GM12878 (cell line): ENCODE measurements around the gene BICDL2. TPM values are rescaled to one million over a fixed set of nuclear protein-coding genes. Genes with fewer than 3 reads are reported as not detected.

ENCODE experiments used
- ATAC-seq: fragments of 200-7000 bp; cut with Tn5 transposase; 3 replicates; pipeline ENCODE4 v1.9.1; 2020; ENCODE audit warnings: mild to moderate bottlenecking, moderate library complexity
- BruUV-seq: library from RNA; stranded (reverse); fragments of 400-500 nt; replicated peaks from 2 replicates; lab custom pipeline; 2021; lab: Mats Ljungman, UMichigan
- CTCF ChIA-PET: fragments of 300-600 bp; sonication (Branson Sonifier 250); formaldehyde crosslinking; extraction: SDS; loops from one replicate; lab custom pipeline; 2021; ENCODE audit warnings: inconsistent platforms; lab: Yijun Ruan, JAX
- POLR2A ChIA-PET: fragments of 350-600 bp; formaldehyde crosslinking; extraction: SDS; loops from one replicate; lab custom pipeline; 2021; ENCODE audit warnings: inconsistent platforms; lab: Charles Lee
- RAD21 ChIA-PET: fragments of 300-600 bp; sonication (Branson Sonifier 250); formaldehyde crosslinking; loops from one replicate; lab custom pipeline; 2023; ENCODE audit warnings: antibody characterized with exemption; ENCODE audit not compliant: unreplicated experiment; lab: Charles Lee
- SMC1A ChIA-PET: fragments of 300-600 bp; sonication (Branson Sonifier 250); formaldehyde crosslinking; loops from one replicate; lab custom pipeline; 2023; ENCODE audit not compliant: unreplicated experiment, uncharacterized antibody; lab: Charles Lee
- DNase-seq: peaks from one replicate; pipeline ENCODE4 v3.0.0-alpha.2; 2011; ENCODE audit warnings: low read depth, low spot score
- FAIRE-seq: peaks from 3 replicates; lab custom pipeline; 2011; peaks lifted over from hg19 to GRCh38; lab: Jason Lieb, UNC
- H2AFZ ChIP-seq: 2 replicates; pipeline ENCODE4 v1.6.0; 2011; ENCODE audit warnings: low read depth, low read length, control low read depth; ENCODE audit not compliant: control insufficient read depth
- H3K27ac ChIP-seq: 2 replicates; pipeline ENCODE4 v1.5.1; 2011; ENCODE audit warnings: control low read depth; ENCODE audit not compliant: control insufficient read depth, insufficient read depth
- H3K27me3 ChIP-seq, 2 experiments: replicated peaks in 1 of 2; 2 replicates each; pipeline versions ENCODE4 v1.6.0 to v1.6.1; 2011; ENCODE audit warnings: low read length in 1 of 2; ENCODE audit not compliant: control insufficient read depth in 2 of 2, insufficient read depth in 2 of 2
- H3K36me3 ChIP-seq, 2 experiments: 2 replicates each; pipeline ENCODE4 v1.5.1; 2011; ENCODE audit warnings: low read length in 1 of 2; ENCODE audit not compliant: control insufficient read depth in 2 of 2, insufficient read depth in 2 of 2
- H3K4me1 ChIP-seq: 2 replicates; pipeline ENCODE4 v1.6.1; 2011; ENCODE audit warnings: mild to moderate bottlenecking, low read length, moderate library complexity, mixed read lengths; ENCODE audit not compliant: control insufficient read depth, insufficient read depth
- H3K4me2 ChIP-seq: 2 replicates; pipeline ENCODE4 v1.6.0; 2011; ENCODE audit warnings: control low read depth; ENCODE audit not compliant: control insufficient read depth, insufficient read depth
- H3K4me3 ChIP-seq: fragments of 200-600 bp; sonication (generic); 2 replicates; pipeline ENCODE4 v1.5.1; 2016
- H3K79me2 ChIP-seq: 2 replicates; pipeline ENCODE4 v1.6.0; 2011; ENCODE audit warnings: low read length; ENCODE audit not compliant: control insufficient read depth, insufficient read depth
- H3K9ac ChIP-seq: 2 replicates; pipeline ENCODE4 v1.8.0; 2011; ENCODE audit warnings: low read length, control low read depth, mixed read lengths; ENCODE audit not compliant: control insufficient read depth, insufficient read depth
- H3K9me3 ChIP-seq: replicated peaks from 3 replicates; pipeline ENCODE4 v1.5.1; 2011; ENCODE audit warnings: mild to moderate bottlenecking, low read length; ENCODE audit not compliant: control insufficient read depth, insufficient read depth
- H4K20me1 ChIP-seq: 2 replicates; pipeline ENCODE4 v1.6.0; 2011; ENCODE audit not compliant: control insufficient read depth, insufficient read depth
- BRCA1 ChIP-seq: IDR thresholded peaks from 2 replicates; pipeline ENCODE4 v1.6.1; 2011; ENCODE audit warnings: low read depth, low read length, improper control_type of control experiment
- E2F4 ChIP-seq: IDR thresholded peaks from 2 replicates; pipeline ENCODE4 v1.6.1; 2012; ENCODE audit warnings: low read depth, low read length, improper control_type of control experiment
- MLLT1 ChIP-seq: fragments of 450-650 bp; IDR thresholded peaks from 2 replicates; pipeline ENCODE4 v1.6.1; 2016; ENCODE audit warnings: mild to moderate bottlenecking
- NFXL1 ChIP-seq: fragments of 450-650 bp; IDR thresholded peaks from 2 replicates; pipeline ENCODE4 v1.6.1; 2017; ENCODE audit warnings: antibody characterized with exemption, mild to moderate bottlenecking, borderline replicate concordance
- NR2C1 ChIP-seq: fragments of 450-650 bp; IDR thresholded peaks from 2 replicates; pipeline ENCODE4 v1.6.1; 2017; ENCODE audit warnings: antibody characterized with exemption, mild to moderate bottlenecking, moderate library complexity
- SPI1 ChIP-seq: IDR thresholded peaks from 2 replicates; pipeline ENCODE4 v1.6.1; 2011; ENCODE audit warnings: low read depth, mild to moderate bottlenecking, low read length, moderate library complexity, borderline replicate concordance; ENCODE audit not compliant: insufficient read depth
- ZNF274 ChIP-seq: IDR thresholded peaks from one replicate; pipeline ENCODE4 v1.8.0; 2011; ENCODE audit not compliant: insufficient read length, insufficient read depth
- WGBS: methylation state at CpG from one replicate; pipeline ENCODE4 v1.1.6; 2016; ENCODE audit warnings: low lambda C conversion rate; ENCODE audit not compliant: insufficient replicate concordance, insufficient coverage; ENCODE audit errors: missing lambda C conversion rate; 5-methylcytosine and 5-hydroxymethylcytosine counted together
- in situ Hi-C: fragments of 300-500 bp; cut with MboI; formaldehyde crosslinking; loops from 9 replicates; pipeline ENCODE4 v1.14.3; 2018; ENCODE audit warnings: mixed read lengths
- intact Hi-C: fragments of 100-400 bp; cut with micrococcal nuclease; formaldehyde crosslinking; loops from one replicate; pipeline ENCODE4 v1.14.2; 2022; ENCODE audit not compliant: unreplicated experiment
- polyA plus RNA-seq, 11 experiments: library from polyadenylated mRNA; depleted of rRNA in 4 of 11; unstranded in 6 of 11; stranded (reverse) in 5 of 11; fragments of >200 nt; fragmentation: Nextera tagmentation in 4 of 11; fragmentation: Illumina TruSeq in 1 of 11; extraction: Ambion mirVana in 4 of 11; extraction: Trizol in 1 of 11; gene quantifications; 1 replicate in 1 of 11; 2 replicates in 10 of 11; pipeline versions ENCODE4 v1.2.1 to v1.2.3, GENCODE V29; 2011 to 2016; ENCODE audit warnings: inconsistent platforms in 2 of 11, missing spikeins in 2 of 11, low read depth in 1 of 11
- total RNA-seq, 4 experiments: library from RNA; depleted of rRNA in 3 of 4; stranded (reverse); fragments of >200 nt in 3 of 4; fragmentation: Illumina TruSeq in 1 of 4; extraction: Trizol in 1 of 4; gene quantifications; 2 replicates each; pipeline versions ENCODE4 v1.2.1 to v1.2.3, GENCODE V29; 2013 to 2021

BICDL2 gene
- total and polyA plus RNA-seq, 10 of the 15 experiments (the other 5 are each of a cell fraction or from before 2014, with no cell fraction given), result not detected

GRCh38 chr16:3050487-3050886 is 13.7 kb upstream of the BICDL2 start:
- no peak overlapping the region for H3K27ac ChIP-seq
- ATAC-seq (no peak), FAIRE-seq (no peak), DNase-seq (no peak)
- TF ChIP-seq E2F4 (no peak), NFXL1 (no peak), ZNF274 (no peak), BRCA1 (no peak)
- no peaks in the 10 kb centered on the region for H4K20me1 ChIP-seq
- POLR2A ChIA-PET, result no interaction called here
- no peaks in the 10 kb centered on the region; a peak in 2 of 4 replicates for H3K27me3 ChIP-seq
- intact Hi-C loops (no loop called here), in situ Hi-C loops (no loop called here)
- H2AFZ ChIP-seq, result no peak overlapping the region
- SMC1A ChIA-PET, result no interaction called here
- no peak overlapping the region for H3K4me2 ChIP-seq
- H3K9ac ChIP-seq, result no peak overlapping the region
- H3K79me2 ChIP-seq, result no peaks in the 10 kb centered on the region
- RAD21 ChIA-PET, result no interaction called here
- WGBS, result 14% methylated on average over 5 of the region's 5 CpGs
- no peak overlapping the region for H3K4me3 ChIP-seq
- CTCF ChIA-PET, result interaction anchor here (3.7 to 5.6 kb wide), 3 partner anchors 9 to 22 kb away, joined by 18 to 28 read pairs (median 23); no protein-coding TSS in a partner anchor
- no peaks in the 10 kb centered on the region for H3K9me3 ChIP-seq
- peaks cover 6% of the 10 kb centered on the region for H3K4me1 ChIP-seq
- H3K36me3 ChIP-seq, result no peaks in the 10 kb centered on the region
- BruUV-seq, result no TSS peak

- H2AFZ ChIP-seq, result no peak overlapping the region
- no peaks in the 10 kb centered on the region for H3K79me2 ChIP-seq
- TF ChIP-seq SPI1 (no peak), NR2C1 (no peak), MLLT1 (no peak)
- no peaks in the 10 kb centered on the region for H4K20me1 ChIP-seq
- RAD21 ChIA-PET, result no interaction called here
- H3K4me1 ChIP-seq, result peaks cover 4% of the 10 kb centered on the region
- H3K36me3 ChIP-seq, result no peaks in the 10 kb centered on the region
- SMC1A ChIA-PET, result no interaction called here
- H3K4me2 ChIP-seq, result no peak overlapping the region
- H3K4me3 ChIP-seq, result no peak overlapping the region
- H3K27ac ChIP-seq, result no peak overlapping the region
- no peaks in the 10 kb centered on the region; a peak in 2 of 4 replicates for H3K27me3 ChIP-seq
- H3K9me3 ChIP-seq, result no peaks in the 10 kb centered on the region
- CTCF ChIA-PET, result interaction anchor here (3.7 to 5.6 kb wide), 3 partner anchors 9 to 22 kb away, joined by 18 to 28 read pairs (median 23); no protein-coding TSS in a partner anchor
- WGBS, result 69% methylated on average over 25 of the region's 26 CpGs
- no peak for ATAC-seq
- in situ Hi-C loops, result no loop called here
- intact Hi-C loops, result no loop called here
- POLR2A ChIA-PET, result no interaction called here
- no peak for DNase-seq
- no peak for FAIRE-seq
- no TSS peak for BruUV-seq
- H3K9ac ChIP-seq, result no peak overlapping the region
These were observed 13.3 kb upstream of the BICDL2 start for GRCh38 chr16:3049921-3050481.
